HG03439 (cell line): Measurements from ENCODE around the gene SPINK4.

Experiments used
- ATAC-seq: cut with Tn5 transposase; IDR thresholded peaks from one replicate; pipeline ENCODE4 v1.9.1; 2021; ENCODE audit warnings: mild to moderate bottlenecking, moderate library complexity; ENCODE audit not compliant: unreplicated experiment

Gene SPINK4

DNA sequence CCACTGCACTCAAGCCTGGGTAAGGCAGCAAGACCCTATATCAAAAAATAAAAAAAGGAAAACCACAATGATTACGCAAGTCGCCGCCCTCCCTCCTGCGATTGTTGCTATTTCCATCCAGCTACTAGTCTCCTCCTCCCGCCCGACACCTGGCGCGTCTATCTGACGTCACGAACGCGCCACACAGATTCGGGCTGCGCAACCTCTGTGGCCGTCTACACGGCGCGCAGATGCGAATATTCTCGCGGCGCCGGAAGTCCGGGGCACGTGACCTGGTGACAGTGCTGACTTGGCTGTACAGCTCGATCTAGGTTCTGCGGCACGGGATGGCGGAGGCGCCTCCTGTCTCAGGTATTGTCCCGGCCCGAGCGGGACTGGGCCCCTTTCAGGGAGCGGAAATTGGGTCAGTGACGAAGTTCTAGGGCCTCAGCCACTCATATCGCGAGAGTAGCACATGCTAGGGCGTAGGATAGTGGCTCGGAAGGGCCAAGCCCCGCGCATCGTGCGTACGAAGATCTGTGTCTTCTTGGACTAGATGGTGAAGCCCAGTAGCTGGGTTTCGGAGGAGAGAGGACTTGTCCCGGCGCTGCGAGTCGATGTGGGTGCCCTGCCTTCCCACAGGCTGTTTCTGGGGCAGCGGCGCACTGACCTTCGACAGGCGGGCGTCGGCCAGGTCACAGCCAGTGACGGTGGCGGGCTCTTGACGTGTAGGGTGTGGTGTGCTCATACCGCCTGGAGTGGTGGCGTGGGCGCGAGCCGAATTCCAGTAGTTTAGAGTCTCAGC lies 50.5 kb downstream of the SPINK4 start, which contains the start of gene NFX1:
NFX1 (plus strand) TSS at position 270 of the 784 bp plus-strand sequence; CDS start at position 327, 57 bp downstream.
- ATAC-seq, result peak; percentile 83

- ATAC-seq, result no peak
Measured at GRCh38 chr9:33291031-33291397, 51.0 kb downstream of the SPINK4 start.

DNA sequence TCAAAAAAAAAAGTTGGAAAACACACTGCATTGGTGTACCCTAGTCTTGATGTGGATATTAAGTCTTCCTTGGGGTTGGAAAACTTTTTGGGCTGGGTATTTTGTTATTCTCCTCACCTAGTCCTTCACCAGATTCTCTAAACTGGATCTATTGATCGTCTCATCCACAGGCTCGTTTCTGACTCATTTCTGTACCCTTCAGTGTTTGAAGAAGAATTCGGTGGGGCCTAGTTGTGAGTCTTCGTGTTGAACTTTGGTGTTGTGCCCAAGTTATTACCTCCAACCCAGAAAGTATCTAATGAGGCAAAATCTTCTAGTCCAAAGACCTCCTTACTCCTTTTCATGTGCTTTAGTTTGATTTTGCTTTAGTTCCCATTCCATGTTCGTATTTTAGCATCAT lies 51.9 kb downstream of the SPINK4 start:
- no peak for ATAC-seq

GRCh38 chr9:33293782-33294181 lies 53.8 kb downstream of the SPINK4 start:
- ATAC-seq, result no peak

DNA sequence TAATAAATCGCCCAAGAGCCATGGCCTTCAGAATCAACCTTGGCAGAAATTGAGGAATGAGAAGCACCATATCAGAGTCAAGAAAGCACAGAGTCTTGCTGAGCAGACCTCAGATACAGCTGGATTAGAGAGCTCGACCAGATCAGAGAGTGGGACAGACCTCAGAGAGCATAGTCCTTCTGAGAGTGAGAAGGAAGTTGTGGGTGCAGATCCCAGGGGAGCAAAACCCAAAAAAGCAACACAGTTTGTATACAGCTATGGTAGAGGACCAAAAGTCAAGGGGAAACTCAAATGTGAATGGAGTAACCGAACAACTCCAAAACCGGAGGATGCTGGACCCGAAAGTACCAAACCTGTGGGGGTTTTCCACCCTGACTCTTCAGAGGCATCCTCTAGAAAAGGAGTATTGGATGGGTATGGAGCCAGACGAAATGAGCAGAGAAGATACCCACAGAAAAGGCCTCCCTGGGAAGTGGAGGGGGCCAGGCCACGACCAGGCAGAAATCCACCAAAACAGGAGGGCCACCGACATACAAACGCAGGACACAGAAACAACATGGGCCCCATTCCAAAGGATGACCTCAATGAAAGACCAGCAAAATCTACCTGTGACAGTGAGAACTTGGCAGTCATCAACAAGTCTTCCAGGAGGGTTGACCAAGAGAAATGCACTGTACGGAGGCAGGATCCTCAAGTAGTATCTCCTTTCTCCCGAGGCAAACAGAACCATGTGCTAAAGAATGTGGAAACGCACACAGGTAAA lies 54.9 kb downstream of the SPINK4 start:
- ATAC-seq, result no peak

- peak; percentile 33 for ATAC-seq
Measured at GRCh38 chr9:33295571-33295970, 55.6 kb downstream of the SPINK4 start.

DNA sequence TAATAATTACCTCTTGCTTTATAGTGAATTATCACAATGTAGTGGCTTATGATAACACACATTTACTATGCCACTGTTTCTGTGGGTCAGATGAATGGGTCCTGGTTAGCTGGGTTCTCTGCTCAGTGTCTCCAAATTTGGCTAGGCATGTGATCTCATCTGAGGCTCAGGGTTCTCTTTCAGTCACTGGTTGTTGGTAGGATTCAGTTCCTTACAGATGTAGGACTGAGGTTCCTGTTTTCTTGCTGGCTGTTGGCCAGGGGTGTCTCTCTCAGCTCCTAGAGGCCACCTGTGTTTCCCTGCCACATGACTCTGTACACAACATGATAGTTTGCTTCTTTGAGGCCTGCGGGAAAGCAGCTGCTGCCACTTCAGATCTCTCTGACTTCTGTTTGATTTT lies 57.5 kb downstream of the SPINK4 start:
- ATAC-seq, result peak; percentile 76
